B cell (primary cell): ENCODE data around the gene CELA1. TPM values are rescaled to one million over a fixed set of nuclear protein-coding genes. Genes with fewer than 3 reads are reported as not detected.

Source experiments
- polyA plus RNA-seq: library from polyadenylated mRNA; depleted of rRNA; stranded (reverse); fragments of >200 nt; gene quantifications from 2 replicates; pipeline ENCODE4 v1.2.3, GENCODE V29; 2012
- total RNA-seq, 2 donors: library from RNA; stranded (reverse); fragments of 120-200 nt in 1 of 2; gene quantifications; 1 replicate in 1 of 2; 2 replicates in 1 of 2; pipeline versions ENCODE4 v1.2.3 to v1.2.4, GENCODE V29; 2013 to 2022

The CELA1 gene
- total and polyA plus RNA-seq, 2 donors (not counting 1 experiment from before 2014, with no cell fraction given) = not detected

Other genes starting within 250 kb of the CELA1 start
- 37.0 and 38.8 TPM in 2 replicates for gene TFCP2, start 173.5 kb downstream of the CELA1 start, total RNA-seq
- gene TFCP2, start 173.5 kb downstream of the CELA1 start, polyA plus RNA-seq = 12.1 and 15.3 TPM in 2 replicates
- gene POU6F1, start 128.6 kb downstream of the CELA1 start, total RNA-seq = 57.5 and 62.6 TPM in 2 replicates
- gene POU6F1, start 128.6 kb downstream of the CELA1 start, polyA plus RNA-seq = 16.4 and 27.7 TPM in 2 replicates
- gene DAZAP2, start 107.9 kb downstream of the CELA1 start, total RNA-seq = 219 and 233 TPM in 2 replicates
- gene DAZAP2, start 107.9 kb downstream of the CELA1 start, polyA plus RNA-seq = 620 and 775 TPM in 2 replicates
- 8.0 and 10.4 TPM in 2 replicates for gene SMAGP, start 76.3 kb downstream of the CELA1 start, total RNA-seq
- 15.0 and 21.6 TPM in 2 replicates for gene SMAGP, start 76.3 kb downstream of the CELA1 start, polyA plus RNA-seq
- 40.1 and 41.5 TPM in 2 replicates for gene BIN2, start 22.5 kb downstream of the CELA1 start, total RNA-seq
- gene BIN2, start 22.5 kb downstream of the CELA1 start, polyA plus RNA-seq = 100 and 101 TPM in 2 replicates
- gene GALNT6, start 44.7 kb upstream of the CELA1 start, total RNA-seq = 8.5 and 9.0 TPM in 2 replicates
- 10.3 and 11.5 TPM in 2 replicates for gene GALNT6, start 44.7 kb upstream of the CELA1 start, polyA plus RNA-seq
- 3.0 and 3.2 TPM in 2 replicates for gene SLC4A8, start 78.2 kb upstream of the CELA1 start, total RNA-seq
- gene SLC4A8, start 78.2 kb upstream of the CELA1 start, polyA plus RNA-seq = 3.1 and 4.2 TPM in 2 replicates
- 1.0 and 1.1 TPM in 2 replicates for gene SCN8A, start 244.6 kb upstream of the CELA1 start, total RNA-seq
- 0.16 and 0.78 TPM in 2 replicates for gene SCN8A, start 244.6 kb upstream of the CELA1 start, polyA plus RNA-seq